HG03175 (cell line): Measurements from ENCODE around the gene TNK1.
A peak's percentile ranks its signal among the peaks of the same experiment; 100 is the strongest.
"Not testable (repeated sequence)": the region's sequence is repeated elsewhere in the genome, so short reads cannot be mapped to it uniquely, and the experiment has no call there.

ENCODE experiments used
- ATAC-seq: cut with Tn5 transposase; IDR thresholded peaks from one replicate; pipeline ENCODE4 v1.9.1; 2021; ENCODE audit warnings: mild to moderate bottlenecking, moderate library complexity; ENCODE audit not compliant: unreplicated experiment

The TNK1 gene

DNA sequence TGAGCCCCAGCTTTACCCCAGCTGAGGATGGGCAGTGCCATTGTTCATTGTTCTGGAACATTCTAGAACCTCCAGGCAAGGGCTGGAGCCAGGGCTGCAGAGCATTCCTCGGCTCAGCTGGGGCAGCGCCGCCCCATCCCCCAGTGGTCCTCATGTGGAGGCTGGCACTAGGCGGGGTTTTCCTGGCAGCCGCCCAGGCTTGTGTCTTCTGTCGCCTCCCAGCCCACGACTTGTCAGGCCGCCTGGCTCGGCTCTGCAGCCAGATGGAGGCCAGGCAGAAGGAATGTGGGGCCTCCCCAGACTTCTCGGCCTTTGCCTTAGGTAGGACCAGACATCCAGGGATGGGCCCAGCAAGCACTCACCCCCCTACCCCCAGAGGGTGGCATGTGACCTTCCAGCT is 25.8 kb upstream of the TNK1 start, which contains the start of gene TMEM95:
TSS of gene TMEM95 (plus strand) at position 104 of the 400 bp plus-strand sequence. CDS start at position 153, 49 bp downstream.
- no peak for ATAC-seq

GRCh38 chr17:7355573-7355972 is 25.3 kb upstream of the TNK1 start:
- no peak for ATAC-seq

DNA sequence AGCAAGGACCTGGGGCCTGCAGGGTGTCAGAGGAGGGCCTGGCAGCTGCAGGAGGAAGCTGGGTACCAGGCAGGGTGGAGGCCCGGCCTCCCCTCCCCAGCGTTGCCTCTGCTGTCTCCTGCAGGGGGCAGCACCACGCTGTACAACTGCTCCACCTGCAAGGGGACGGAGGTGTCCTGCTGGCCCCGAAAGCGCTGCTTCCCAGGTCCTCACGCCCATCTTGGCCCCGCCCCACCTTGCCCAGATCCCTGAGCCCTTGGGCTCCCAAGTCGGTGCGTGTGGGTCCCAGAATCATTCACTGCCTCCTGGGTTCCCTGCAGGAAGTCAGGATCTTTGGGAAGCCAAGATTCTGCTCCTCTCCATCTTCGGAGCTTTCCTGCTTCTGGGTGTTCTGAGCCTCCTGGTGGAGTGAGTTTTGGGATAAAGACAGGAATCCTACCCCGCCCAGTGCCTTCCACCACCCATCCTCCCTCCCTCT is 24.8 kb upstream of the TNK1 start:
- ATAC-seq: peak; percentile 28

- ATAC-seq: no peak
These were observed 24.1 kb upstream of the TNK1 start for GRCh38 chr17:7356756-7357155.

- ATAC-seq: no peak
These were observed 23.5 kb upstream of the TNK1 start for GRCh38 chr17:7357381-7357780.

- no peak for ATAC-seq
These were observed 19.0 kb upstream of the TNK1 start for GRCh38 chr17:7361906-7362305.

- no peak for ATAC-seq
These were observed 17.6 kb upstream of the TNK1 start for GRCh38 chr17:7363311-7363710.

- not testable (repeated sequence) for ATAC-seq
These were observed 14.9 kb upstream of the TNK1 start for GRCh38 chr17:7365963-7366362.

GRCh38 chr17:7367083-7367482 is 13.8 kb upstream of the TNK1 start:
- no peak for ATAC-seq

DNA sequence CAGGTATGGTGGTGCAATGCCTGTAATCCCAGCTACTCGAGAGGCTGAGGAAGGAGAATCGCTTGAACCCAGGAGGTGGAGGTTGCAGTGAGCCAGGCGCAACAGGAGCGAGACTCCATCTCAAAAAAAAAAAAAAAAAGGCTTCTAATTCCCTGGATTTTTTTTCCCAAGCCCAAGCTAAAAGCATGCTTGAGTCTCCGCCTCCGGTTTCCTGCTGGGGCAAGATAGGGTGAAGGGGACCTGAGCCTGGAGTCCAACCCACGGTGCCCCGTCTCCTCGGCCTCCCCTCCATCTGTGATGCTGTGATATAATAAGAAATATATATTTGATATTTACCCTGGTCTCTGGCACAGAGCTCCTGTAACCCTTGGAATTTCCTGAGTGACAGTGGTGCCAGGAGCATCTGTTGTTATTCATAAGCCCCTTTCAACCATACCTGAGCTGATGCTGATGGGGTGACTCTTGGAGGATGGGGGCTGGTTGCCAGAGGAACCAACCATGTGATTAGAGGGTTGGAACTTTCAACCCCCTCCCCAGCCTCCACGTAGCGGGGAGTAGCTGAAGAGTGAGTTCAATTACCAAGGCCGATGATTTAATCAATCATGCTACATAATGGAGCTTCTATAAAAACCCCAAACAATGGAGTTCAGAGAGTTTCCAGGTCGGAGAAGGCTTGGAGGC is 12.8 kb upstream of the TNK1 start:
- no peak for ATAC-seq

DNA sequence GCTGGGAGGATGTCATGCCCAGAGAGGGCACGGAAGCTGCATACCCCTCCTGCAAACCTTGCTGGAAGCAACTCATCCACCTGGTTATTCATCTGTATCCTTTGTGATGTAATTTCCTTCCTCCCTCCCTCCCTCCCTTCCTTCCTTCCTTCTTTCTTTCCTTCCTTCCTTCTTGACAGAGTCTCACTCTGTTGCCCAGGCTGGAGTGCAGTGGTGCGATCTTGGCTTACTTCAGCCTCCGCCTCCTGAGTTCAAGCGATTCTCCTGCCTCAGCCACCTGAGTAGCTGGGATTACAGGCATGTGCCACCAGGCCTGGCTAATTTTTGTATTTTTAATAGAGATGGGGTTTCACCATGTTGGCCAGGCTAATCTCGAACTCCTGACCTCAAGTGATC is 12.3 kb upstream of the TNK1 start:
- not testable (repeated sequence) for ATAC-seq

DNA sequence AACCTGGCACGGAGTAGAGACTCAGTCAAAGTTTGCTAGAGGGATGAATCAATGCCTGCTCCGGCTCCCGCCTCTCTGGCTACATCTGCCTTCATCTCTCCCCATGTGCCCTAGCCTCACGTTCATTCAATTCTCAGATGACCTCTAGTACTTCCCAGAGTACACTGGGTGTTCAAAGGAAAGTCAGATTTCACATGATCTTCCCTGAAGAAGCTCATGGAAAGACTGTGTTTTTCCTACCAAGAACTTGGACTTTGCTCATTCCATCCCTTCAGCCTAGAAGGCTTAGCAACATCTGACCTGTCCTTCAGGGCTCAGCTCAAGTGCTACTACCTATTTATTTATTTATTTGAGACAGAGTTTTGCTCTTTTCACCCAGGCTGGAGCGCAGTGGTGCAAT is 11.1 kb upstream of the TNK1 start:
- ATAC-seq: no peak

- ATAC-seq: no peak
These were observed 10.0 kb upstream of the TNK1 start for GRCh38 chr17:7370853-7371252.

GRCh38 chr17:7374353-7374752 is 6.5 kb upstream of the TNK1 start:
- no peak for ATAC-seq

DNA sequence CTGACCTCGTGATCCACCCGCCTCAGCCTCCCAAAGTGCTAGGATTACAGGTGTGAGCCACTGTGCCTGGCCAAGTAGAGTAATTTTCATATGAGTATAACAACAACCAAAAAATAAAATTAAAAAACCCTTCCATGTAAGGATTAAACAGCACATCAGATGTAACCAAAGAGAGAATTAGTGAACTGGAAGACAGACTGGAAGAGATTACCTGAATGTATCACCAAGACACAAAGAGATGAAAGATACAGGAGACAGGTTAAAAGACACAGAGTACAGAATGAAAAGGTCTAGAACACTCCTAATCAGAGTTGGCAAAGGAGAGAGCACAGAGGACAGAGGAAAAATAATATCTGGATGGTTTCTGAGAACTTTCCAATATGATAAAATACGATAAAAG is 1.8 kb upstream of the TNK1 start:
- no peak for ATAC-seq

- no peak for ATAC-seq
These were observed 568 bp upstream of the TNK1 start for GRCh38 chr17:7380321-7380720.

- no peak for ATAC-seq
These were observed 2.0 kb downstream of the TNK1 start for GRCh38 chr17:7382901-7383300.

DNA sequence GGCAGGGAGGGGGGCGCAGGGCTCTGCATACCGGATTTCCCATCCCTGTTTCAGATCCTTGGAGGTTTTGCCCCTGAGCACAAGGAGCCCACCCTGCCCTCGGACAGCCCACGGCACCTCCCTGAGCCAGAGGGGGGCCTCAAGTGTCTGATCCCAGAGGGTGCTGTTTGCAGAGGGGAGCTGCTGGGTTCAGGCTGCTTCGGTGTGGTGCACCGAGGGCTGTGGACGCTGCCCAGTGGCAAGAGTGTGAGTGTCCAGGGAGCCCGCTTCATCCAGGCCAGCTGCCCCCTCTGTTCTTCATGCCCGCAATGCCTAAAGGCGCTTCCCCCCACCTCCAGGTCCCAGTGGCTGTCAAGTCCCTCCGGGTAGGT is 2.5 kb downstream of the TNK1 start:
- no peak for ATAC-seq

- peak; percentile 80 for ATAC-seq
These were observed 3.0 kb downstream of the TNK1 start for GRCh38 chr17:7383742-7384488.

GRCh38 chr17:7384489-7385081 is 3.7 kb downstream of the TNK1 start:
- no peak for ATAC-seq

DNA sequence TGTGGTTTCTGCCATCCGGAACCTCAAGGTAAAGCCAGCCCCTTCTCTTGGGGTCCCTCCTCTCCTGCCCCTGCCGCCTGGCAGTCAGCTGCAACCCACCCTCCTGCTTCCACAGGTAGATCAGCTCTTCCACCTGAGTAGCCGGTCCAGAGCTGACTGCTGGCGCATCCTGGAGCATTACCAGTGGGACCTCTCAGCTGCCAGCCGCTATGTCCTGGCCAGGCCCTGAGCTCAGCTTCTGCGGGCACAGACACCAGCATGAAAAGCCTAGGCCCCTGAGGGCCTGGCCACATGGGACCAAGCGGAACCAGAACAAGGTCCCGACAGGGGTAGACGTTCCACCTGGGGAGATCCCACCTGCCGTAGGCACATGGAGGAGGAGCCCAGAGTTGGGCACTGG is 8.0 kb downstream of the TNK1 start:
- no peak for ATAC-seq
